IPS DF 6.9 (cell line): ENCODE results near the gene PPP1R9A.
"Not testable (repeated sequence)": the region's sequence is repeated elsewhere in the genome, so short reads cannot be mapped to it uniquely, and the experiment has no call there.

ENCODE experiments used
- DNase-seq: peaks from one replicate; pipeline ENCODE4 v3.0.0-alpha.2; 2013; ENCODE audit warnings: low read depth, low spot score
- H3K27ac ChIP-seq: one replicate; pipeline ENCODE4 v1.5.1; 2013; ENCODE audit warnings: low read length, control low read depth
- H3K27me3 ChIP-seq: 2 replicates; pipeline ENCODE4 v1.6.1; 2013; ENCODE audit warnings: mild to moderate bottlenecking, low read length; ENCODE audit not compliant: control insufficient read depth, insufficient read depth
- H3K36me3 ChIP-seq: 2 replicates; pipeline ENCODE4 v1.6.1; 2013; ENCODE audit warnings: low read length; ENCODE audit not compliant: control insufficient read depth, insufficient read depth
- H3K4me1 ChIP-seq: 2 replicates; pipeline ENCODE4 v1.6.1; 2013; ENCODE audit warnings: low read length; ENCODE audit not compliant: control insufficient read depth, insufficient read depth
- H3K4me3 ChIP-seq: 2 replicates; pipeline ENCODE4 v1.5.1; 2013; ENCODE audit warnings: mild to moderate bottlenecking, low read length
- H3K9me3 ChIP-seq: 2 replicates; pipeline ENCODE4 v1.6.1; 2013; ENCODE audit warnings: low read length, inconsistent platforms; ENCODE audit not compliant: control insufficient read depth, insufficient read depth
- WGBS: extraction: QIAGEN DNeasy Blood & Tissue Kit; methylation state at CpG from one replicate; pipeline ENCODE4 v1.1.7; 2013; ENCODE audit warnings: mixed read lengths, missing lambda C conversion rate; ENCODE audit not compliant: insufficient read length, insufficient coverage; 5-methylcytosine and 5-hydroxymethylcytosine counted together

PPP1R9A gene

DNA sequence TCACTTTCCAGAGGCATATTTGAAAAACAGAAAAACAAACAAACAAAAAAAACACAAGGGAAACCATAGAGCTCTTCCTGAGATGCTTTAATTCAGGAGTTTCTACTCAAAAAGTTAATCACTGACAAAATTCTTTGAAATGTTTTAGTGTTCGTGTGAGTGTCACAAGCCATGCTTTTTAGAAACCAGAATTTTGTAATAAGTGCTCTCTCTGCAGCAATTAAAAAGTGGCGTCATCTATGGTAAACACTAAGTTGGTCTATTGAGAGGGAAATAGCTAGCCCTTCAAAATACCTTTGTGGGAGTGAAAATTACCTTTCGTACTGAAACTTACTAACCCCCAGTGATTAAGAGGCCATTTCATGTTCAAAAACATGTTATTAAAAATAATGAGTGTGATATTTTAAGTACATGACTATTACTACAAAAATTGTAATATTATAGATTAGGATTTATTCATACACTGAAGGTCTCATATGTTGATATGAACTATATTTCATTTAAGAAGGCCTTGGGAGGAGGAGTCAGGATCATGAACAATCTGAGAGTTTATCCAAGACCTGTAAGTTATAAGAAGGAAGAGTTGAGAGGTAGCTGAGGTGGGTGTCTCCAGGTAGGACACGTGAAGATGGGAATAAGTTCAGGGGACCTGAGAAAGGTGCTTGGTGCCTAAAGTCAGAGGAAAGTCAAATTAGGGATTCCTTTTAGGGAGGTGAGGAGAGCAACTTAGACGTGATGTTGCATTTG is 94.6 kb downstream of the PPP1R9A start:
- no peaks in the 10 kb centered on the region for H3K4me1 ChIP-seq
- H3K36me3 ChIP-seq, result no peaks in the 10 kb centered on the region
- no peaks in the 10 kb centered on the region for H3K27me3 ChIP-seq
- no peak overlapping the region for H3K4me3 ChIP-seq
- WGBS, result no CpG with 5 or more reads among the region's 5 CpGs
- no peak overlapping the region for H3K27ac ChIP-seq
- no peaks in the 10 kb centered on the region for H3K9me3 ChIP-seq
- DNase-seq, result no peak

- no peaks in the 10 kb centered on the region for H3K4me1 ChIP-seq
- H3K9me3 ChIP-seq, result no peaks in the 10 kb centered on the region
- no peak for DNase-seq
- H3K36me3 ChIP-seq, result no peaks in the 10 kb centered on the region
- no CpG with 5 or more reads among the region's 1 CpG for WGBS
- no peak overlapping the region for H3K27ac ChIP-seq
- H3K4me3 ChIP-seq, result no peak overlapping the region
- no peaks in the 10 kb centered on the region for H3K27me3 ChIP-seq
Observed at GRCh38 chr7:95002775-95003174, 95.4 kb downstream of the PPP1R9A start.

DNA sequence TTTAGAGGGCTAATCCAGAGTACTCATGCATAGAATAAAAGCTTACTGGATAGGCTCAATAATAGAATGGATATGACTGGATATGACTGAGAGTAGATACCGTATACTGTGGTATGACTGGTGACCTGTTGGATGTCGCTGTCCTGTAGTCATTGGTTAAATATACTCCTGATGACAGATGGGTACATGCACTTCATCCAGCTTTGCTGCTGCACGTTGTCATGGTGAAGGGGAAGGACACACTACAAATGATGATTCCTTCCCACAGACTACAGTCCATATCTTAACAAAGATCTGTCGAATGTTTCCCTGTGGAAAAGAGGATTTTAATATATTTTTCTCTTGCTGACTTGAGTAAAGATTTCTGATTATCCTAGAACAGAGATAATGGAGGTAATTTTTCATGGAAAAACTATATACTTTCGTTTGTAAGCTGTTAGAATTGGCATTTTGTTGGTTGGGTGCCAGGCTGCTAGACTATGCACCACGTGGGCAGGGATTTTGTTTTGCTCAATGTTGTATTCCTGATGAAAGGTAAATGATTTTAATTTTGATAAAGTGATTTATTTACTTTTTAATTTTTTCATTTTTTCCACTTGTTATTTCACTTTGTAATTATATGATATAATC is 97.3 kb downstream of the PPP1R9A start:
- WGBS, result no CpG with 5 or more reads among the region's 6 CpGs
- Histone ChIP-seq H3K4me1 (no peaks in the 10 kb centered on the region), H3K27me3 (no peaks in the 10 kb centered on the region), H3K36me3 (no peaks in the 10 kb centered on the region), H3K9me3 (no peaks in the 10 kb centered on the region), H3K4me3 (no peak overlapping the region), H3K27ac (no peak overlapping the region)
- DNase-seq, result no peak

- H3K4me1 ChIP-seq, result no peaks in the 10 kb centered on the region
- WGBS, result no CpG with 5 or more reads among the region's 5 CpGs
- DNase-seq, result no peak
- H3K27ac ChIP-seq, result no peak overlapping the region
- H3K27me3 ChIP-seq, result no peaks in the 10 kb centered on the region
- H3K36me3 ChIP-seq, result no peaks in the 10 kb centered on the region
- H3K4me3 ChIP-seq, result no peak overlapping the region
- no peaks in the 10 kb centered on the region for H3K9me3 ChIP-seq
Observed at GRCh38 chr7:95006010-95006409, 98.6 kb downstream of the PPP1R9A start.

DNA sequence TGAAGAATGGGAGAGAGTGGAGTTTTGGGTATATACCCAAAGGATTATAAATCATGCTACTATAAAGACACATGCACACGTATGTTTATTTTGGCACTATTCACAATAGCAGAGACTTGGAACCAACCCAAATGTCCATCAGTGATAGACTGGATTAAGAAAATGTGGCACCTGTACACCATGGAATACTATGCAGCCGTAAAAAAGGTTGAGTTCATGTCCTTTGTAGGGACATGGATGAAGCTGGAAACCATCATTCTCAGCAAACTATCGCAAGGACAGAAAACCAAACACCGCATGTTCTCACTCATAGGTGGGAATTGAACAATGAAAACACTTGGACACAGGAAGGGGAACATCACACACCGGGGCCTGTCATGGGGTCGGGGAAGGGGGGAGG is 101.4 kb downstream of the PPP1R9A start:
- DNase-seq, H3K27me3 ChIP-seq, H3K27ac ChIP-seq, H3K4me3 ChIP-seq, H3K4me1 ChIP-seq, H3K9me3 ChIP-seq, H3K36me3 ChIP-seq: not testable (repeated sequence)
- no CpG with 5 or more reads among the region's 6 CpGs for WGBS

DNA sequence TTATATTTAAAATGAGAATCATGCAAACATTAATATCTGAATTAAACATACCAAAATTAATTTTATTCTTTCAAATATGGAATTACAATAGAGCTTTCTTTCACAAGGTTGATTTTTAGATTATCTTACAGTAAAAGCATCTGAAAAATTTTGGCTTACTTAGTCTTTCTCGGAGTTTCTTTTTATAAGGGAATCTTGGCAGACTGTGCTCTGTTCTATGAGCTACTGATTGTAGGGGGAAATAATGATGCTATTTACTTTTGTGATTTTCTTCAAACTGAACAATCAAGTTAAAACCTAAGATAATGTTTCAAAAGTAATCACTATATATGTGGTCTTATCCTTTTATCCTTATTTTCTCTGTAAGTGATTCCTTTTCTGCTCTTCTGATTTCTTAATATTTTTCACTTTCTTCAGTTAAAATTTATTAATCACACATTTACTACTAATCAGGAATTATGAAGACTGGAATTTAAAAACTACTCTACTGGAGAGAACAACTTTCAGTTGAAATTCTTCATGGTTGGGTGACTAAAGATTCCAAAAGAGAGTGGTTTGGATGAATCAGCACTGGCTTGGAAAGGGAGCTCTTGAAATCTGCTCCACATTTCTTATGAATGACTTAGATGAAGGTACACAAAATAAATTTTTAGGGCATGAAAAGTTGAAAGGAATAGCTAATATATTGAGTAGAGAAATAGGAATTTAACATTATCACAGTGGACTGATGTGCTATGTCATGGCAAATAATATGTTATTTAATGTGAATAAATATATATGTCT is 103.9 kb downstream of the PPP1R9A start:
- no peaks in the 10 kb centered on the region for H3K36me3 ChIP-seq
- H3K27me3 ChIP-seq, result no peaks in the 10 kb centered on the region
- WGBS, result no CpG with 5 or more reads among the region's 1 CpG
- no peak for DNase-seq
- H3K4me3 ChIP-seq, result no peak overlapping the region
- no peak overlapping the region for H3K27ac ChIP-seq
- H3K4me1 ChIP-seq, result no peaks in the 10 kb centered on the region
- no peaks in the 10 kb centered on the region for H3K9me3 ChIP-seq

DNA sequence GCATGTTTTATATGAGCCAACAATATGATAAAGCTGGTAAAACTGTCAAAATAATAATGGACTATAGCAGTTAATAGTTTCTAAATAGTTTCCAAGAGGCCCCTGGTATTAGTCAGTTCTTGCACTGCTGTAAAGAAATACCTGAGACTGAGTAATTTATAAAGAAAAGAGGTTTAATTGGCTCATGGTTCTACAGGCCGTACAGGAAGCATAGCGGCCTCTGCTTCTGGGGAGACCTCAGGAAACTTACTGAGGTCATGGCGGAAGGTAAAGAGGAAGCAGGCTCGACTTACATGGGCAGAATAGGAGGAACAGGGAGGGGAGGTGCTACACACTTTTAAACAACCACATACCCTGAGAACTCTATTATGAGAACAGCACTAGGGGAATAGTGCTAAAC is 104.6 kb downstream of the PPP1R9A start:
- DNase-seq, result no peak
- Histone ChIP-seq H3K4me3 (no peak overlapping the region), H3K27me3 (no peaks in the 10 kb centered on the region), H3K36me3 (no peaks in the 10 kb centered on the region), H3K9me3 (no peaks in the 10 kb centered on the region), H3K27ac (no peak overlapping the region), H3K4me1 (no peaks in the 10 kb centered on the region)
- no CpG with 5 or more reads among the region's 4 CpGs for WGBS

DNA sequence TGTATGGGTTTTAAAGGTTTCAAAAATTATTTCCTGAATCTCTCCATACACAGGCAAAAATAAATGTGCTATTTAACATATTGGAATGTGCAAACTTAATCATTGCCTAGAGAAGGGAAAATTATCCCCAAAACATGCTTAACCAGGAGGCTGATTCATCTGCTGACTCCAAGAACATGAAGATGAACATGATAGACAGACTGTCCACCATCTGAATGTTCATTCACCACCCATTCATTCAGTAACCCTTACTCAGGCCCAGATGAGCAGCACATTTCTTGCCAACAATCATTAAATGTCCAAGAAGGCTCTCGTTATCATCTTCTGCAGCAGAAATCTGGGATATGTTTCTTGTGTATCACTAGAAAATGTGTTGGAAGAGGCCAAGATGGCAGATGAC is 110.6 kb downstream of the PPP1R9A start:
- H3K4me3 ChIP-seq, result no peak overlapping the region
- H3K4me1 ChIP-seq, result no peaks in the 10 kb centered on the region
- no peaks in the 10 kb centered on the region for H3K36me3 ChIP-seq
- H3K27me3 ChIP-seq, result no peaks in the 10 kb centered on the region
- DNase-seq, result no peak
- no peaks in the 10 kb centered on the region for H3K9me3 ChIP-seq
- no peak overlapping the region for H3K27ac ChIP-seq
- WGBS, result no CpG with 5 or more reads among the region's 1 CpG

DNA sequence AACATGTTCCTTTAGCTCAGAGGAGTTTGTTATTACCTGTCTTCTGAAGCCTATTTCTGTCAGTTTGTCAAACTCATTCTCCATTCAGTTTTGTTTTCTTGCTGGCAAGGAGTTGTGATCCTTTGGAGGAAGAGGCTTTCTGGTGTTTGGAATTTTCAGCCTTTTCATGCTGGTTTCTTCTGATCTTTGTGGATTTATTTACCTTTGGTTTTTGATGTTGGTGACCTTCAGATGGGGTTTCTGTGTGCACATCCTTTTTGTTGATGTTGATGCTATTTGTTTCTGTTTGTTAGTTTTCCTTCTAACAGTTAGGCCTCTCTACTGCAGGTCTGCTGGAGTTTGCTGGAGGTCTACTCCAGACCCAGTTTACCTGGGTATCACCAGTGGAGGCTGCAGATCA is 118.6 kb downstream of the PPP1R9A start:
- H3K4me3 ChIP-seq, result no peak overlapping the region
- no peak overlapping the region for H3K27ac ChIP-seq
- H3K9me3 ChIP-seq, result no peaks in the 10 kb centered on the region
- no peak for DNase-seq
- no peaks in the 10 kb centered on the region for H3K27me3 ChIP-seq
- no peaks in the 10 kb centered on the region for H3K4me1 ChIP-seq
- H3K36me3 ChIP-seq, result no peaks in the 10 kb centered on the region

- H3K36me3 ChIP-seq, result no peaks in the 10 kb centered on the region
- no peaks in the 10 kb centered on the region for H3K4me1 ChIP-seq
- H3K27me3 ChIP-seq, result no peaks in the 10 kb centered on the region
- no peak overlapping the region for H3K4me3 ChIP-seq
- no peaks in the 10 kb centered on the region for H3K9me3 ChIP-seq
- H3K27ac ChIP-seq, result no peak overlapping the region
- WGBS, result no CpG with 5 or more reads among the region's 6 CpGs
- DNase-seq, result no peak
Observed at GRCh38 chr7:95026421-95027072, 119.2 kb downstream of the PPP1R9A start.
